T1000 (cell line): ENCODE results near the gene XIRP2.

Experiments
- DNase-seq: peaks from one replicate; lab custom pipeline; 2025; ENCODE audit warnings: mixed read lengths; lab: John Stamatoyannopoulos, UW

XIRP2 gene

GRCh38 chr2:167292430-167293171 lies 404.3 kb downstream of the XIRP2 start, which contains the start of gene B3GALT1:
Gene B3GALT1 (plus strand): TSS chr2:167293001.
- DNase-seq, result peak; percentile 82

GRCh38 chr2:167293172-167293781 lies 405.0 kb downstream of the XIRP2 start:
- DNase-seq, result no peak

- peak; percentile 32 for DNase-seq
Measured at GRCh38 chr2:167293943-167294775, 405.9 kb downstream of the XIRP2 start.

GRCh38 chr2:167294776-167295140 lies 406.5 kb downstream of the XIRP2 start:
- DNase-seq, result no peak

- no peak for DNase-seq
Measured at GRCh38 chr2:167297292-167297691, 409.0 kb downstream of the XIRP2 start.

- DNase-seq, result no peak
Measured at GRCh38 chr2:167298017-167298416, 409.7 kb downstream of the XIRP2 start.
